GM21717 (cell line): Measurements from ENCODE around the gene HOXC9.

Source experiments
- ATAC-seq: cut with Tn5 transposase; IDR thresholded peaks from one replicate; pipeline ENCODE4 v1.9.1; 2021; ENCODE audit warnings: mild to moderate bottlenecking, moderate library complexity; ENCODE audit not compliant: unreplicated experiment

The HOXC9 gene

GRCh38 chr12:53975479-53976152 lies 24.3 kb upstream of the HOXC9 start:
- no peak for ATAC-seq

- no peak for ATAC-seq
These were observed 23.7 kb upstream of the HOXC9 start for GRCh38 chr12:53976172-53976822.

GRCh38 chr12:53976823-53977595 lies 23.0 kb upstream of the HOXC9 start:
- ATAC-seq = no peak

GRCh38 chr12:53977596-53978445 lies 22.1 kb upstream of the HOXC9 start:
- no peak for ATAC-seq

GRCh38 chr12:53978477-53979356 lies 21.2 kb upstream of the HOXC9 start:
- no peak for ATAC-seq

GRCh38 chr12:53980104-53980801 lies 19.7 kb upstream of the HOXC9 start:
- no peak for ATAC-seq

- no peak for ATAC-seq
These were observed 19.0 kb upstream of the HOXC9 start for GRCh38 chr12:53980802-53981496.

GRCh38 chr12:53981634-53982565 lies 18.1 kb upstream of the HOXC9 start:
- no peak for ATAC-seq

- no peak for ATAC-seq
These were observed 17.1 kb upstream of the HOXC9 start for GRCh38 chr12:53982648-53983567.

GRCh38 chr12:53983568-53983949 lies 16.4 kb upstream of the HOXC9 start:
- no peak for ATAC-seq

GRCh38 chr12:53983950-53984572 lies 15.9 kb upstream of the HOXC9 start:
- no peak for ATAC-seq

GRCh38 chr12:53984901-53985691 lies 14.9 kb upstream of the HOXC9 start, which contains the start of gene HOXC10:
TSS of gene HOXC10 (plus strand) at chr12:53985146. CDS start at chr12:53985260, 114 bp downstream.
- no peak for ATAC-seq

GRCh38 chr12:53985692-53985993 lies 14.3 kb upstream of the HOXC9 start:
- ATAC-seq = no peak

- ATAC-seq = no peak
These were observed 13.8 kb upstream of the HOXC9 start for GRCh38 chr12:53985994-53986685.
